ENCODE measurements around the gene RGL3. TPM values are rescaled to one million over a fixed set of nuclear protein-coding genes. Genes with fewer than 3 reads are reported as not detected.
A peak's percentile ranks its signal among the peaks of the same experiment; 100 is the strongest.
"Not testable (repeated sequence)": the region's sequence is repeated elsewhere in the genome, so short reads cannot be mapped to it uniquely, and the experiment has no call there.

RGL3 gene
- total and polyA plus RNA-seq, 12 donors: 1.2 to 37.5 (median 3.5) TPM

GRCh38 chr19:11408591-11408990 is 10.5 kb downstream of the RGL3 start:
- DNase-seq (no peak), ATAC-seq (no peak)
- Histone ChIP-seq H3K9me3 (no peaks in the 10 kb centered on the region), H3K27ac (no peak overlapping the region), H3K4me1 (peaks cover 0 to 20% (median 7%) of the 10 kb centered on the region in 9 donors), H3K36me3 (no peaks in the 10 kb centered on the region), H3K27me3 (peaks cover 0 to 28% (median 13%) of the 10 kb centered on the region in 7 donors), H3K4me3 (no peak overlapping the region)
- intact Hi-C loops (cut with DNase I): loop anchor here in 2 of 10 donors (10.0 kb wide), 1 partner anchor 114 kb away; the partner anchor contains the start of gene TSPAN16 (in 2 of the 2)
- 88 to 92% methylated on average over 4 of the region's 4 CpGs for WGBS, 2 donors
- TF ChIP-seq, protein P1, sequence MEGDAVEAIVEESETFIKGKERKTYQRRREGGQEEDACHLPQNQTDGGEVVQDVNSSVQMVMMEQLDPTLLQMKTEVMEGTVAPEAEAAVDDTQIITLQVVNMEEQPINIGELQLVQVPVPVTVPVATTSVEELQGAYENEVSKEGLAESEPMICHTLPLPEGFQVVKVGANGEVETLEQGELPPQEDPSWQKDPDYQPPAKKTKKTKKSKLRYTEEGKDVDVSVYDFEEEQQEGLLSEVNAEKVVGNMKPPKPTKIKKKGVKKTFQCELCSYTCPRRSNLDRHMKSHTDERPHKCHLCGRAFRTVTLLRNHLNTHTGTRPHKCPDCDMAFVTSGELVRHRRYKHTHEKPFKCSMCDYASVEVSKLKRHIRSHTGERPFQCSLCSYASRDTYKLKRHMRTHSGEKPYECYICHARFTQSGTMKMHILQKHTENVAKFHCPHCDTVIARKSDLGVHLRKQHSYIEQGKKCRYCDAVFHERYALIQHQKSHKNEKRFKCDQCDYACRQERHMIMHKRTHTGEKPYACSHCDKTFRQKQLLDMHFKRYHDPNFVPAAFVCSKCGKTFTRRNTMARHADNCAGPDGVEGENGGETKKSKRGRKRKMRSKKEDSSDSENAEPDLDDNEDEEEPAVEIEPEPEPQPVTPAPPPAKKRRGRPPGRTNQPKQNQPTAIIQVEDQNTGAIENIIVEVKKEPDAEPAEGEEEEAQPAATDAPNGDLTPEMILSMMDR (IDR thresholded peaks at IDR 0.05): no peak

DNA sequence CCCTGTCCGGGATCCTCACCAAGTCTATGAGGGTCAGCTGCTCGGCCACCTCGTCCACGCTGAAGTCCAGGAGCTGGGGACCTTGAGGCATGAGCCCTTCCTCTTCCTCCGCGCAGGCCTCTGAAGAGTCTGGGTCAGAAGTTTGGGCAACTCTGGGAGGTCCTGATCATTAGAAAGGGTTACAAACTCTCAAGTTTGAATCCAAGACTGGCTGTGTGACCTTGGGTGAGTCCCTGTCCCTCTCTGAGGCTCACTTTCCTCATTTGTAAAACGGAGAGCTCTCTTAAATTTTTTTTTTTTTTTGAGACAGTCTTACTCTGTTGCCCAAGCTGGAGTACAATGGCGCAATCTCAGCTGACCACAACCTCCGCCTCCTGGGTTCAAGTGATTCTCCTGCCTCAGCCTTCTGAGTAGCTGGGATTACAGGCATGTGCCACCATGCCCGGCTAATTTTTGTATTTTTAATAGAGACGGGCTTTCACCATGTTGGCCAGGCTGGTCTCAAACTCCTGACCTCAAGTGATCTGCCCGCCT is 12.3 kb downstream of the RGL3 start:
- H3K4me1 ChIP-seq: peaks cover 0 to 20% (median 7%) of the 10 kb centered on the region in 9 donors
- 79% methylated on average over 12 of the region's 12 CpGs for whole genome bisulfite sequencing, 2 donors
- not testable (repeated sequence) for DNase-seq, H3K27ac ChIP-seq, H3K36me3 ChIP-seq, H3K4me3 ChIP-seq, H3K9me3 ChIP-seq
- ATAC-seq: peak in 1 of 8 donors; percentile 21
- peaks cover 0 to 28% (median 13%) of the 10 kb centered on the region in 7 donors for H3K27me3 ChIP-seq
- intact Hi-C loops (cut with DNase I): loop anchor here in 2 of 10 donors (10.0 kb wide), 1 partner anchor 112 kb away; the partner anchor contains the start of gene TSPAN16 (in 2 of the 2)

GRCh38 chr19:11405846-11406643 is 13.1 kb downstream of the RGL3 start:
- Histone ChIP-seq H3K27ac (no peak overlapping the region), H3K9me3 (no peaks in the 10 kb centered on the region), H3K27me3 (peaks cover 0 to 28% (median 13%) of the 10 kb centered on the region in 7 donors), H3K36me3 (no peaks in the 10 kb centered on the region), H3K4me1 (peaks cover 0 to 20% (median 7%) of the 10 kb centered on the region in 9 donors), H3K4me3 (no peak overlapping the region)
- 17 to 27% methylated on average over 44 of the region's 44 CpGs for WGBS, 2 donors
- TF ChIP-seq, protein P1 (IDR thresholded peaks at IDR 0.05): peak in 7 of 9 donors; percentile 38 to 55 (median 45)
- DNase-seq (peak in 1 of 2 donors; percentile 45), ATAC-seq (peak in 7 of 8 donors; percentile 36 to 81 (median 59))
- intact Hi-C loops (cut with DNase I): loop anchor here in 2 of 10 donors (10.0 kb wide), 1 partner anchor 111 kb away; the partner anchor contains the start of gene TSPAN16 (in 2 of the 2)

- Histone ChIP-seq H3K27me3 (peaks cover 0 to 28% (median 11%) of the 10 kb centered on the region in 7 donors), H3K9me3 (no peaks in the 10 kb centered on the region), H3K4me1 (peaks cover 0 to 20% (median 7%) of the 10 kb centered on the region in 9 donors), H3K36me3 (no peaks in the 10 kb centered on the region), H3K4me3 (no peak overlapping the region), H3K27ac (peak overlapping the region in 2 of 10 donors; percentile 13 to 46)
- intact Hi-C loops (cut with DNase I): loop anchor here in 2 of 10 donors (10.0 kb wide), 1 partner anchor 110 kb away; the partner anchor contains the start of gene TSPAN16 (in 2 of the 2)
- 43 to 47% methylated on average over 9 of the region's 9 CpGs for WGBS, 2 donors
- ATAC-seq: peak in 6 of 8 donors; percentile 26 to 91 (median 52)
- DNase-seq: no peak
- TF ChIP-seq, protein P1 (IDR thresholded peaks at IDR 0.05): no peak
Measured at GRCh38 chr19:11404588-11405222, 14.4 kb downstream of the RGL3 start.

Data from heart right ventricle (tissue), 16 donors.